Measurements from ENCODE around the gene CDS2. TPM values are rescaled to one million over a fixed set of nuclear protein-coding genes. Genes with fewer than 3 reads are reported as not detected.

CDS2 gene
- total and polyA plus RNA-seq, 2 of the 13 experiments (the other 11 are each of a cell fraction or from before 2014, with no cell fraction given), result 81.3 to 153 TPM

DNA sequence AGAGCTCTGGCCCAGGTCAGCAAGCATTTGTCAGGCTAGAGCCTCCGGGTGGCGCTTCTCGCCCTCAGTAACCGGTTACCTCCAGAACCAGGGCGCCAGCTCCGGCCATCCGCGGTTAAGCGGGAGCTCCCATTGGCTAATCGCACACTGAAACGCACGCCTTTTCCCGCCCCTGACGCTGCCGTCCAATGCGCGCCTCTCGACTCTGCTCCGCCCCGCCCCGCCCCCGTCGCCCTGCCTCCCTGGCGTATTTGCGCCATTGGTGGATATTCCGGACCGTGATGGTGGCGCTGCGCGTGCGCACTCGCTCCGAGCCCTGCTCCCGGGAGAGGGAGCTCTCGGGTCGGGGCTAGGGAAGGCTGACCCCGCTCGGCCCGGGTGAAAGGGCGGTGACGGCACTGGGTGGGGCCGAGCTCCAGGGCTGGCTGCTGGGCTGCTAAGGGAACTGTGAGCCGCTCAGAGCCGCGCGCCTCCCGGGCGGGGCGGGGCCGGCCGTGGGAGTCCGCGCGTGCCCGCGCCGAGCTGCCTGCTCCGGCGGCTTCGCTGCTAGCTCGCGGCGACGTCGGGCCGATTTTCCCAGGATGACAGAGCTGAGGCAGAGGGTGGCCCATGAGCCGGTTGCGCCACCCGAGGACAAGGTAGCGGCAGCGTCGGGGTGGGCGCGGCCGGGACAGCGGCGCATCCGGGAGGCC, at the start of gene CDS2 (continued):
- TF ChIP-seq NFKBIZ (CRISPR knock-in tag; IDR thresholded peaks at IDR 0.05) (peak; percentile 89), IKZF1 (IDR thresholded peaks at IDR 0.05) (no peak), RXRB (CRISPR knock-in tag; IDR thresholded peaks at IDR 0.05; ENCODE audit: borderline replicate concordance) (peak; percentile 97), GATAD1 (CRISPR knock-in tag; IDR thresholded peaks at IDR 0.05) (peak; percentile 82), SIX4 (CRISPR knock-in tag; IDR thresholded peaks at IDR 0.05) (peak; percentile 55; the same call in 1 of the 2 replicates), HNF4A (CRISPR knock-in tag; IDR thresholded peaks at IDR 0.05) (peak; percentile 63; the same call in 1 of the 2 replicates), RFXANK (CRISPR knock-in tag; IDR thresholded peaks at IDR 0.05) (peak; percentile 84), MED1 (CRISPR knock-in tag; IDR thresholded peaks at IDR 0.05) (peak; percentile 88), ZNF556 (CRISPR knock-in tag; IDR thresholded peaks at IDR 0.05; ENCODE audit: borderline replicate concordance) (peak; percentile 90), FOXK1 (CRISPR knock-in tag; IDR thresholded peaks at IDR 0.05; ENCODE audit: borderline replicate concordance, low read depth) (peak; percentile 92), ZNF251 (CRISPR knock-in tag; IDR thresholded peaks at IDR 0.05) (0 out of 2 replicates have a peak, but pooled peaks have one; percentile 75), KDM5B (CRISPR knock-in tag; IDR thresholded peaks at IDR 0.05; ENCODE audit: borderline replicate concordance) (no peak; the same call in 1 of the 2 replicates), POLR2AphosphoS5 (IDR thresholded peaks at IDR 0.05; ENCODE audit: low read depth, low read length) (peak; percentile 49), MIER2 (CRISPR knock-in tag; IDR thresholded peaks at IDR 0.05) (peak; percentile 67; the same call in 1 of the 2 replicates)
- TF ChIP-seq, protein P1, sequence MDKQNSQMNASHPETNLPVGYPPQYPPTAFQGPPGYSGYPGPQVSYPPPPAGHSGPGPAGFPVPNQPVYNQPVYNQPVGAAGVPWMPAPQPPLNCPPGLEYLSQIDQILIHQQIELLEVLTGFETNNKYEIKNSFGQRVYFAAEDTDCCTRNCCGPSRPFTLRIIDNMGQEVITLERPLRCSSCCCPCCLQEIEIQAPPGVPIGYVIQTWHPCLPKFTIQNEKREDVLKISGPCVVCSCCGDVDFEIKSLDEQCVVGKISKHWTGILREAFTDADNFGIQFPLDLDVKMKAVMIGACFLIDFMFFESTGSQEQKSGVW (CRISPR knock-in tag; IDR thresholded peaks at IDR 0.05; ENCODE audit: borderline replicate concordance), result no peak
- TF ChIP-seq, protein P2, sequence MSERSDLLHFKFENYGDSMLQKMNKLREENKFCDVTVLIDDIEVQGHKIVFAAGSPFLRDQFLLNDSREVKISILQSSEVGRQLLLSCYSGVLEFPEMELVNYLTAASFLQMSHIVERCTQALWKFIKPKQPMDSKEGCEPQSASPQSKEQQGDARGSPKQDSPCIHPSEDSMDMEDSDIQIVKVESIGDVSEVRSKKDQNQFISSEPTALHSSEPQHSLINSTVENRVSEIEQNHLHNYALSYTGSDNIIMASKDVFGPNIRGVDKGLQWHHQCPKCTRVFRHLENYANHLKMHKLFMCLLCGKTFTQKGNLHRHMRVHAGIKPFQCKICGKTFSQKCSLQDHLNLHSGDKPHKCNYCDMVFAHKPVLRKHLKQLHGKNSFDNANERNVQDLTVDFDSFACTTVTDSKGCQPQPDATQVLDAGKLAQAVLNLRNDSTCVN (CRISPR knock-in tag; IDR thresholded peaks at IDR 0.05; ENCODE audit: borderline replicate concordance), result peak; percentile 73; the same call in 1 of the 2 replicates
- TF ChIP-seq, protein P3, sequence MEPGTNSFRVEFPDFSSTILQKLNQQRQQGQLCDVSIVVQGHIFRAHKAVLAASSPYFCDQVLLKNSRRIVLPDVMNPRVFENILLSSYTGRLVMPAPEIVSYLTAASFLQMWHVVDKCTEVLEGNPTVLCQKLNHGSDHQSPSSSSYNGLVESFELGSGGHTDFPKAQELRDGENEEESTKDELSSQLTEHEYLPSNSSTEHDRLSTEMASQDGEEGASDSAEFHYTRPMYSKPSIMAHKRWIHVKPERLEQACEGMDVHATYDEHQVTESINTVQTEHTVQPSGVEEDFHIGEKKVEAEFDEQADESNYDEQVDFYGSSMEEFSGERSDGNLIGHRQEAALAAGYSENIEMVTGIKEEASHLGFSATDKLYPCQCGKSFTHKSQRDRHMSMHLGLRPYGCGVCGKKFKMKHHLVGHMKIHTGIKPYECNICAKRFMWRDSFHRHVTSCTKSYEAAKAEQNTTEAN (CRISPR knock-in tag; conservative IDR thresholded peaks at IDR 0.05), result peak; percentile 57
- TF ChIP-seq, protein P4, sequence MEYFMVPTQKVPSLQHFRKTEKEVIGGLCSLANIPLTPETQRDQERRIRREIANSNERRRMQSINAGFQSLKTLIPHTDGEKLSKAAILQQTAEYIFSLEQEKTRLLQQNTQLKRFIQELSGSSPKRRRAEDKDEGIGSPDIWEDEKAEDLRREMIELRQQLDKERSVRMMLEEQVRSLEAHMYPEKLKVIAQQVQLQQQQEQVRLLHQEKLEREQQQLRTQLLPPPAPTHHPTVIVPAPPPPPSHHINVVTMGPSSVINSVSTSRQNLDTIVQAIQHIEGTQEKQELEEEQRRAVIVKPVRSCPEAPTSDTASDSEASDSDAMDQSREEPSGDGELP (IDR thresholded peaks at IDR 0.05; ENCODE audit: borderline replicate concordance, low read depth), result peak; percentile 57; the same call in 1 of the 2 replicates
- TF ChIP-seq, protein P5, sequence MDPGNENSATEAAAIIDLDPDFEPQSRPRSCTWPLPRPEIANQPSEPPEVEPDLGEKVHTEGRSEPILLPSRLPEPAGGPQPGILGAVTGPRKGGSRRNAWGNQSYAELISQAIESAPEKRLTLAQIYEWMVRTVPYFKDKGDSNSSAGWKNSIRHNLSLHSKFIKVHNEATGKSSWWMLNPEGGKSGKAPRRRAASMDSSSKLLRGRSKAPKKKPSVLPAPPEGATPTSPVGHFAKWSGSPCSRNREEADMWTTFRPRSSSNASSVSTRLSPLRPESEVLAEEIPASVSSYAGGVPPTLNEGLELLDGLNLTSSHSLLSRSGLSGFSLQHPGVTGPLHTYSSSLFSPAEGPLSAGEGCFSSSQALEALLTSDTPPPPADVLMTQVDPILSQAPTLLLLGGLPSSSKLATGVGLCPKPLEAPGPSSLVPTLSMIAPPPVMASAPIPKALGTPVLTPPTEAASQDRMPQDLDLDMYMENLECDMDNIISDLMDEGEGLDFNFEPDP (CRISPR knock-in tag; conservative IDR thresholded peaks at IDR 0.05), result 0 out of 2 replicates have a peak, but pooled peaks have one; percentile 11

Measured in HepG2 (cell line).